Measurements from ENCODE around the gene CCDC88C.

GRCh38 chr14:91383439-91383838, 34.2 kb downstream of the CCDC88C start:
- TF ChIP-seq CTCF (IDR thresholded peaks at IDR 0.05) (no peak), POLR2AphosphoS5 (IDR thresholded peaks at IDR 0.05) (no peak)

Measured in upper lobe of left lung (tissue), 4 donors.